IPS-20b (cell line): ENCODE measurements around the gene SLC51A.

Experiments used
- H3K27ac ChIP-seq: one replicate; pipeline ENCODE4 v1.5.1; 2013; ENCODE audit warnings: low read length
- H3K27me3 ChIP-seq: 2 replicates; pipeline ENCODE4 v1.6.1; 2013; ENCODE audit warnings: mild to moderate bottlenecking, low read length, inconsistent platforms; ENCODE audit not compliant: insufficient read depth
- H3K36me3 ChIP-seq: 2 replicates; pipeline ENCODE4 v1.6.1; 2013; ENCODE audit warnings: low read depth, mild to moderate bottlenecking, inconsistent platforms, low read length, moderate library complexity; ENCODE audit not compliant: insufficient read depth
- H3K4me1 ChIP-seq: 2 replicates; pipeline ENCODE4 v1.6.1; 2013; ENCODE audit warnings: mild to moderate bottlenecking, control low read depth, inconsistent platforms, low read length, moderate library complexity; ENCODE audit not compliant: insufficient read depth
- H3K4me3 ChIP-seq: 2 replicates; pipeline ENCODE4 v1.5.1; 2013; ENCODE audit warnings: mild to moderate bottlenecking, low read length, inconsistent platforms
- H3K9ac ChIP-seq: 2 replicates; pipeline ENCODE4 v1.6.1; 2013; ENCODE audit warnings: low read depth, mild to moderate bottlenecking, inconsistent platforms, low read length, moderate library complexity
- H3K9me3 ChIP-seq: 2 replicates; pipeline ENCODE4 v1.6.1; 2013; ENCODE audit warnings: mild to moderate bottlenecking, low read depth, low read length, inconsistent platforms; ENCODE audit not compliant: insufficient read depth

SLC51A gene

DNA sequence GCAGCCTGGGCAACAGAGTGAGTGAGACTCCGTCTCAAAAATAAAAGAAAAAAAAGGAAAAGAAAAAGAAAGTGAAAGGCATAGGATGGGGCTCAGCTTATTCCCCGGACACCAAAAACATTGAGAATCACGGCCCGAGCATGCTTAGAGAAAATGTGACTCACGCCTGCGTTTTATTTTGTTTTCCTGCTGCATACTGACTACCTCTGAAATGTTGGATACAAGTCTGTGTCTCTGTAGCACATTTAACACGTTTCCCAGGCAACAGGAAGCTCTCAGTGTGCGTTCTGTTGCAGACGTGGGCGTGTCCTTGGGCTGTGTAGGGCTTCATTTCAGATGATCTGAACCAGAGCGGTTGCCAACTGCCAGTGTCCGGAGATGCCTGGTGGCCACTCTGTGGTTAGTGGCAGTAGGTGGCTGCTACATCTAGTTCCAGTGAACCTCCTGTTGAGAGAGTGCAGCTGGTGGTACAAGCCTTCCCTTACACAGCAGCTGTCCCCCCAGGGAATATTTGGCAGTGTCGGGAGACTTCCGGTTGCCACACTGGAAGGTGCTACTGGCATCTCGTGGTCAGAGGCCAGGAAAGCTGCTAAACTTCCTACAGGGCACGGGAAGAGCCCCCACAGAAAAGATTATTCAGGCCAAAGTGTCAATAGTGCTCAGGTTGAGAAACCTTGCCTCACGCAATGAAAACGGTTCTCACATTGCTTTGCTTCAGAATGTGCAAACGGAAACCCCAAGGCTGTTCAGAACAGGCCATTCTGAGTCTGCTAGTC, 3.0 kb downstream of the SLC51A start:
- peaks cover 7% of the 10 kb centered on the region; the same call in 1 of the 2 replicates for H3K27me3 ChIP-seq
- H3K27ac ChIP-seq: no peak overlapping the region
- no peak overlapping the region for H3K4me3 ChIP-seq
- no peaks in the 10 kb centered on the region for H3K36me3 ChIP-seq
- H3K9me3 ChIP-seq: no peaks in the 10 kb centered on the region
- peaks cover 9% of the 10 kb centered on the region; the same call in 1 of the 2 replicates for H3K4me1 ChIP-seq
- no peak overlapping the region for H3K9ac ChIP-seq

DNA sequence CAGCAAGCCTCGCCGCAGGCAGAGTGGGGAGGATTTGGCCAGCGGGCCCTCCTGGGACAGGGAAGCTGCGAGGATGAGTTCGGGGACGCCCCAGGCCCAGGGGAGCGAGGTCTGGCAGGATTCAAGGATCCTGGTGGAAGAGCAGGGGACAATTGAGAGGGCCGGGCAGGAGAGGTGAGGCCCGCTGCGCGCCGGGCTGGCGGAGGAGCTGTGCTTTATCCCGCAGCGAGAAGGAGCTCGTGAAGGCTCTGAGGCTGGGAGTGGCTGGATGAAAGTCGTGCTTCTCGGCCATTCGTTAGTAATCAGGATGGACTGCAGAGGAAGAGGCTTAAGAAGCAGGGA, 3.6 kb downstream of the SLC51A start:
- peaks cover 9% of the 10 kb centered on the region; the same call in 1 of the 2 replicates for H3K4me1 ChIP-seq
- H3K27ac ChIP-seq: no peak overlapping the region
- no peak overlapping the region for H3K4me3 ChIP-seq
- no peaks in the 10 kb centered on the region for H3K9me3 ChIP-seq
- H3K9ac ChIP-seq: no peak overlapping the region
- H3K36me3 ChIP-seq: no peaks in the 10 kb centered on the region
- H3K27me3 ChIP-seq: peaks cover 7% of the 10 kb centered on the region; the same call in 1 of the 2 replicates

DNA sequence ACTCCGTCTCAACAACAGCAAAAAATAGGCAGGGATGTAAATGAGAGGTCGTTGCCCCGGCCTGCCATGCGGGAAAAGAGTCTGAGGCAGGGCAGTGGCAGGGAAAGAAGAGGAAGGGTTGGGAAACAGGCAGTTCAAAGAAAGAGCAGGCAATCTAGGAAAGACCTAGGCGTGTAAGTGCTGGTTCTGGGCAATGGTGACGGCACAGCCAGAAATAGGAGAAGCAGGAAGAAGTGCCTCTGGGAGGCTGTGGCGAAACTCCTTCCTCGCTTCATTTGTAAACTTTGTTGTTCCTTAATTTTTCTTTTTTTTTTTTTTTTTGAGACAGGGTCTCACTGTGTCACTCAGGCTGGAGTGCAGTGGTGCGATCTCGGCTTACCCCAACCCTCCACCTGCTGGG, 4.3 kb downstream of the SLC51A start:
- H3K36me3 ChIP-seq: no peaks in the 10 kb centered on the region
- peaks cover 7% of the 10 kb centered on the region; the same call in 1 of the 2 replicates for H3K27me3 ChIP-seq
- no peaks in the 10 kb centered on the region for H3K9me3 ChIP-seq
- no peak overlapping the region for H3K9ac ChIP-seq
- H3K4me3 ChIP-seq: no peak overlapping the region
- peaks cover 9% of the 10 kb centered on the region; the same call in 1 of the 2 replicates for H3K4me1 ChIP-seq
- no peak overlapping the region for H3K27ac ChIP-seq

DNA sequence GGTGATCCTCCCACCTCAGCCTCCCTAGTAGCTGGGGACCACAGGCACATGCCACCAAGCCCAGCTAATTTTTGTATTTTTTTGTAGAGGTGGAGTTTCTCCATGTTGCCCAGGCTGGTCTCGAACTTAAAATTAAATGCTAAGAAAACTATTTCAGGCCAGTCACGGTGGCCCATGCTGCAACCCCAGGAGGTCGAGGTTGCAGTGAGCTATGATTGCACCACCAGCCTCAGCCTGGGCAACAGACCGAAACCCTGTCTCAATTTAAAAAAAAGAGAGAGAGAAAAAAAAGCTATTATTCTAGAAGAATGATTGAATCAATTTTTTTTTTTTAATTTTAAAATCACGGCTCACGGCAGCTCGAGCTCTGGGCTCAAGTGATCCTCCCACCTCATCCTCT, 4.7 kb downstream of the SLC51A start:
- no peak overlapping the region for H3K27ac ChIP-seq
- H3K36me3 ChIP-seq: no peaks in the 10 kb centered on the region
- peaks cover 5% of the 10 kb centered on the region; the same call in 1 of the 2 replicates for H3K4me1 ChIP-seq
- no peaks in the 10 kb centered on the region for H3K9me3 ChIP-seq
- H3K27me3 ChIP-seq: peaks cover 7% of the 10 kb centered on the region; the same call in 1 of the 2 replicates
- no peak overlapping the region for H3K4me3 ChIP-seq
- no peak overlapping the region for H3K9ac ChIP-seq

DNA sequence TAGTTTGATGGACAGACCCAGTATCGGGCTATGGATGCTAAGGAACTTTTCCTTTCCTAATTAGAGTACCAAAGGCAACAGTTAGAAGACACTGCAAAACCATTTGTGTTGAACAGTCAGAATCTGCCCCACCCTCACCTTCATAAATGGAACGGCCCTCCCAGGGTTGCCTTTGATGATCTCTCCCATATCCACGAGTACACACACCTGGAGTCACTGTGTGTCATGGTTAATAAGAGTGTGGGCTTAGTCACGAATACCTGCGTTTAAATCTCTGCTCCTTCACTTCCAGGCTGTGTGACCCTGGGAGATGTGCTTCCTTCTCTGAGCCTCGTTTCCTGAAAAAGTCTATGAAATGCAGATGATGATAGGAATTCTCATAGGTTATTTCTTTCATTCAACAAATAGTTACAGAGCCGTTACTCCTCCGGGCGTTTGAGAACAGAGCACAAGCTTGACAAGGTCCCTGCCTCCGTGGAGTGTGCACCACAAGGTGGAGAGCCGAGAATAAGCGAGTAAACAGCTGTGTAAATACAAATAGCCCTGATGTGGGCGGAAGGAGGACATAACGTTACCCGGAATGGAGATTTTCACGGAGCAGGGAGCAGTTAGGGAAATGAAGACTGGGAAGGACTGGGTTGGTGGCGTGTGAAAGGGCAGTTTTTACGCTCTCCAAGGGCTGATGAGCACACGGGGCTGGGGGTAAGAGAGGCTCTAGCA, 6.7 kb downstream of the SLC51A start:
- Histone ChIP-seq H3K4me3 (no peak overlapping the region), H3K4me1 (peaks cover 4% of the 10 kb centered on the region; the same call in 1 of the 2 replicates), H3K9ac (no peak overlapping the region), H3K36me3 (no peaks in the 10 kb centered on the region), H3K27ac (no peak overlapping the region), H3K9me3 (no peaks in the 10 kb centered on the region), H3K27me3 (no peaks in the 10 kb centered on the region)

DNA sequence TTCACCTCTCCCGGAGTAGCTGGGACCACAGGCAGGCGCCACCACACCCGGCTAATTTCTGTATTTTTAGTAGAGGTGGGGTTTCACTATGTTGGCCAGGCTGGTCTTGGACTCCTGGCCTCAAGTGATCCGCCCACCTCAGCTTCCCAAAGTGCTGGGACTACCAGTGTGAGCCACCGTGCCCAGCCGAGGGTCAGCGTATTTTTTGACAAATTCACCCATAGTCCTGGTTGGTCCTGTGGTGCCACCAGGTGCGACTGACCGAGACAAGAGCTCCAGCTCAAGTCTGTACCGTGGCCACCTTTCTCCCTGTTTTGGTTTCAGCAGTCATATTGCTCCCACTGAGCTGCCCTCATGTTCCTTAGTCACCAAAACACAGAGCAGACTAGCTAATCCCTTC, 8.8 kb downstream of the SLC51A start:
- Histone ChIP-seq H3K4me1 (no peaks in the 10 kb centered on the region), H3K9ac (no peak overlapping the region), H3K36me3 (no peaks in the 10 kb centered on the region), H3K9me3 (no peaks in the 10 kb centered on the region), H3K27ac (no peak overlapping the region), H3K27me3 (no peaks in the 10 kb centered on the region), H3K4me3 (no peak overlapping the region)

DNA sequence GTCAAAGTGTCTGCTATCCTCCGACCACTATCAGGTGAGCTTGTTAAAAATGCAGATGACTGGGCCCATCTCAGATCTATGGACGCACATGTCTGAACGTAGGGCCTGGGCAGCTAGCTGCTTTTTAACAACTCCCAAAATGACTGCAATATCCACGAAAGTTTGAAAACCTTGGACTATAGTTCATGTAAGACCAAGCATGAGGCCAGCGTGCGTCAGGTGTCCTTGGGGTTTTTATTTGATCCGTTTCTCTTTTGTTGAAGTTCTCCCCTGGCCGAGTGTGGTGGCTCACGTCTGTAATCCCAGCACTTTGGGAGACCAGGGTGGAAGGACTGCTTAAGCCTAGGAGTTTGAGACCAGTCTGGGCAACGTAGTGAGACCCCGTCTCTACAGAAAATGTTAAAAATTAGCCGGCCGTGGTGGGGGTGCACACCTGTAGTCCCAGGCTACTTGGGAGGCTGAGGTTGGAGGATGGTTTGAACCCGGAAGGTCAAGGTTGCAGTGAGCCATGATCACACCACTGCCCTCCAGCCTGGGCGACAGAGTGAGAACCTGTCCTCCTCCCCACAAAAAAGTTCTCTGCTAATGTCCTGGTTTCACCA, 9.5 kb downstream of the SLC51A start:
- H3K4me1 ChIP-seq: no peaks in the 10 kb centered on the region
- H3K9ac ChIP-seq: no peak overlapping the region
- no peak overlapping the region for H3K4me3 ChIP-seq
- H3K9me3 ChIP-seq: no peaks in the 10 kb centered on the region
- H3K27ac ChIP-seq: no peak overlapping the region
- no peaks in the 10 kb centered on the region for H3K36me3 ChIP-seq
- no peaks in the 10 kb centered on the region for H3K27me3 ChIP-seq

DNA sequence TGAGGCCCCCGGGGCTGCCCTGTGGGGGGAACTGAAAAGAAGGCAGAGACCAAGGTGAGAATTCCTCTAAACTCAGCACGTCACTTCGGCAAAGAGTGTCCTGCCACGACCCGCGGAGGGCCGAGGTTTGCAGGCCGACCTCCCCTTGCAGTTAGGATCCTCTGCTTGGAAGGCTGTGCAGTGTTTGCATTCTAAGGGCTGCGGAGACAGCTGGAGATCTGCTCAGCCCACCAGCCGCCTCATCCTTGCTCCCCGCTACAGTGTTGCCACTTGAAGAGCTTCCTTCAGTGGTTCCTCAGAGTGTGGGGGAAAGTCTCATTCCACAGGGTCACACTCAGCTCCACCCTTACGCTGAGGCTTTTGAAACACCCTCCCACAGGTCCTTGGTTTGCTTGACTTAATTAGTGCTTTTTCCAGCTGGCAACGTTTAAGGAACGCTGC, 10.8 kb downstream of the SLC51A start:
- Histone ChIP-seq H3K27ac (no peak overlapping the region), H3K36me3 (0 out of 2 replicates have a peak, but pooled peaks cover 4% of the 10 kb centered on the region), H3K27me3 (no peaks in the 10 kb centered on the region), H3K4me3 (no peak overlapping the region), H3K9ac (no peak overlapping the region), H3K9me3 (no peaks in the 10 kb centered on the region), H3K4me1 (no peaks in the 10 kb centered on the region)

DNA sequence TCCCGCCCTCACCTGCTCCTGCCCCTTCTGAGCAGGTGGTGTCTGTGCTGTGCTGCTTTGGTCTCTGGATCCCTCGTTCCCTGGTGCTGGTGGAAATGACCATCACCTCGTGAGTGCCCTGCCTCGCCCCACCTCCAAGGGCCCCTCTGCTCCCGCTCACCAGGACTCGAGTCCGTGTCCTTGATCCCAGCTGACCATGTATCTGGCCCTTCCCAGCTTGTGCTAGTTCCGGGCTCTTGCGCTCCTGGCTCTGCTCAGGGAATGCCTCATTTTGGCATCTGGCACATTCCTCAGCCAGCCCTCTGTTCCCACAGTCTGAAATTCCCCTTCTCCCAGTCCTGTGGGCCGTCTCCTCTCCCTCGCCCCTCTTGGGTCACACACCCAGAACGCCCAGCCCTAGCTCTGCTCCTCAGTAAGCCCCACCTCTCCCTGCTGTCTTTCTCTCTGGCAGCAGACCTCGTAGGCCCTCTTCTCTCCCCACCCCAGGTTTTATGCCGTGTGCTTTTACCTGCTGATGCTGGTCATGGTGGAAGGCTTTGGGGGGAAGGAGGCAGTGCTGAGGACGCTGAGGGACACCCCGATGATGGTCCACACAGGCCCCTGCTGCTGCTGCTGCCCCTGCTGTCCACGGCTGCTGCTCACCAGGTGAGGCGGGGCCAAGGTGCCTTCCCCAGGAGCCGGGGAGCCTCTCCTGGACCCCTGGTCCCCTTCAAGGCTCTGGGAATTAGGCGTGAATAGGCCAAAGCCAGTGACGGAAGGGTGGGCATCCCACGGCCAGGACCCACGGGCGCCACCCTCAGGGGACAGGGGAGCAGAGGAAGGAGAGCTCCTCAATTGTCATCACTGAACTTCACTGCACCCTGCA, 11.5 kb downstream of the SLC51A start:
- 0 out of 2 replicates have a peak, but pooled peaks cover 4% of the 10 kb centered on the region for H3K36me3 ChIP-seq
- H3K4me1 ChIP-seq: no peaks in the 10 kb centered on the region
- H3K27ac ChIP-seq: no peak overlapping the region
- no peak overlapping the region for H3K4me3 ChIP-seq
- no peak overlapping the region for H3K9ac ChIP-seq
- H3K27me3 ChIP-seq: no peaks in the 10 kb centered on the region
- H3K9me3 ChIP-seq: no peaks in the 10 kb centered on the region

DNA sequence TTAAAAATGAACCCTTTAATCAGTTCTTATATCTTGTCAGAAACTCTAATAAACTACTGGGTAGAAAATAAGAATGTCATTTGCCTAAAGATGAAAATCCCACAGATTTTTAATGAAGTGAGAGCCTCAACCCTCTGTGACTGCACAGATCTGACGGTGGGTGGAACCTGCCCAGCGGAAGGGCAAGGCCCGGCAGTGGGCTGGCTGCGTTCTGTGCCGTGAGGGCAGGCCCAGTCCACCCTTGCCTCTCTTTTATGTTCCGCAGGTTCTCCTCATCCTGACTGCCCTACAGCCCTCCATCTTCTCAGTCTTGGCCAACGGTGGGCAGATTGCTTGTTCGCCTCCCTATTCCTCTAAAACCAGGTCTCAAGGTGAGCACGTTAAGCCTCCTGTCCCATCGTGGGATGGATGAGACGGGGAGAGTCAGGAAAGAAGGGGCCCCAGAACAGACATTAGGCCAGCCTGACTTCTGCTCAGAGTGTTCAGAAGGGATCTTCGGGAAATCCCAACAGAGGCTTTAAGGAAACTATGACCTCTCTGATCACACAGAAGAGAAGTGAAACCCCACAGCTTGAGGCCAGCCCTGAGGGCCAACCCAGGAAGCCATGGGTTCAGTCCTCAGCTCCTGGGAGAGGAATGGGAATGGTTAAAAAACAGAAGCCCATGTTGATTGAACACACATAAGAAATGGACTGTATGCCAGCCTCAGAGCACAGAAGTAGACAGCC, 16.0 kb downstream of the SLC51A start:
- no peaks in the 10 kb centered on the region for H3K4me1 ChIP-seq
- no peaks in the 10 kb centered on the region for H3K9me3 ChIP-seq
- no peak overlapping the region for H3K4me3 ChIP-seq
- no peak overlapping the region for H3K27ac ChIP-seq
- H3K9ac ChIP-seq: no peak overlapping the region
- H3K36me3 ChIP-seq: peaks cover 9% of the 10 kb centered on the region; the same call in 1 of the 2 replicates
- H3K27me3 ChIP-seq: no peaks in the 10 kb centered on the region

DNA sequence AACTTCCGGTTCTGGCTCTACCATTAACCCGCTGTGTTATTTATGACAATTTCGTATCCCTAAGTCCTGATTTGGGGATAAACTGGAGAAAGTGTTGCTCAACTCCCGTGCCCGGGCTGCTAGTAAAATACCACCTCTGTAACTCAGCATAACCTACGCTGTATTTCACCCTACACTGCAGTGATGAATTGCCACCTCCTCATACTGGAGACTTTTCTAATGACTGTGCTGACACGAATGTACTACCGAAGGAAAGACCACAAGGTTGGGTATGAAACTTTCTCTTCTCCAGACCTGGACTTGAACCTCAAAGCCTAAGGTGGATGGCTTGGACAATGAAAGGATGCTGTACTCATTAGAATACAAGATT, 16.5 kb downstream of the SLC51A start:
- Histone ChIP-seq H3K4me3 (no peak overlapping the region), H3K9me3 (no peaks in the 10 kb centered on the region), H3K9ac (no peak overlapping the region), H3K4me1 (no peaks in the 10 kb centered on the region), H3K36me3 (peaks cover 15% of the 10 kb centered on the region; the same call in 1 of the 2 replicates), H3K27ac (no peak overlapping the region), H3K27me3 (no peaks in the 10 kb centered on the region)
